Lung (tissue), 12 donors: ENCODE measurements around the gene ZBTB46. TPM values are rescaled to one million over a fixed set of nuclear protein-coding genes. Genes with fewer than 3 reads are reported as not detected.

ENCODE experiments used
- ATAC-seq: fragments of 200-7000 bp; cut with Tn5 transposase; one replicate; pipeline ENCODE4 v1.9.1; 2020; ENCODE audit warnings: moderate number of reproducible peaks; ENCODE audit not compliant: insufficient read depth, low FRiP score
- DNase-seq, 3 donors: peaks; one replicate each; pipeline ENCODE4 v3.0.0-alpha.2; 2013 to 2017
- H3K27ac ChIP-seq, 2 donors: one replicate each; pipeline ENCODE4 v1.5.1; 2013; ENCODE audit warnings: mild to moderate bottlenecking in 2 of 2, moderate library complexity in 2 of 2, control low read depth in 1 of 2, inconsistent platforms in 1 of 2, low read depth in 1 of 2, low read length in 1 of 2
- H3K27me3 ChIP-seq, 3 donors: one replicate each; pipeline ENCODE4 v1.5.1; 2013; ENCODE audit warnings: low read length in 2 of 3; ENCODE audit not compliant: control insufficient read depth in 3 of 3, insufficient read depth in 3 of 3
- H3K36me3 ChIP-seq, 4 donors: one replicate each; pipeline ENCODE4 v1.5.1; 2013; ENCODE audit warnings: low read length in 4 of 4, mild to moderate bottlenecking in 1 of 4, moderate library complexity in 1 of 4; ENCODE audit not compliant: control insufficient read depth in 4 of 4, insufficient read depth in 4 of 4
- H3K4me1 ChIP-seq, 5 donors: one replicate each; pipeline ENCODE4 v1.5.1; 2013; ENCODE audit warnings: low read length in 5 of 5, mild to moderate bottlenecking in 2 of 5, moderate library complexity in 1 of 5; ENCODE audit not compliant: control insufficient read depth in 5 of 5, insufficient read depth in 5 of 5
- H3K4me3 ChIP-seq: one replicate; pipeline ENCODE4 v1.5.1; 2013; ENCODE audit warnings: mild to moderate bottlenecking, control low read depth, moderate library complexity
- H3K9ac ChIP-seq, 2 donors: one replicate each; pipeline ENCODE4 v1.5.1; 2013; ENCODE audit warnings: low read length in 2 of 2, control low read depth in 1 of 2; ENCODE audit not compliant: insufficient read depth in 1 of 2
- H3K9me3 ChIP-seq, 4 donors: one replicate each; pipeline ENCODE4 v1.5.1; 2013; ENCODE audit warnings: low read length in 3 of 4, mild to moderate bottlenecking in 1 of 4, moderate library complexity in 1 of 4; ENCODE audit not compliant: control insufficient read depth in 4 of 4, insufficient read depth in 3 of 4
- WGBS, 2 donors: extraction: QIAGEN DNeasy Blood & Tissue Kit; methylation state at CpG; one replicate each; pipeline ENCODE4 v1.1.7; 2013; 5-methylcytosine and 5-hydroxymethylcytosine counted together
- polyA plus RNA-seq, 2 donors: library from polyadenylated mRNA; stranded (reverse); fragments of 200-250 nt; gene quantifications; one replicate each; pipeline ENCODE4 v1.2.1, GENCODE V29; 2013
- total RNA-seq, 2 donors: library from RNA; depleted of rRNA in 1 of 2; stranded (reverse); fragments of >200 nt in 1 of 2; gene quantifications; one replicate each; pipeline ENCODE4 v1.2.1, GENCODE V29; 2014 to 2021
- TF ChIP-seq, protein P1 (sequence below): IDR thresholded peaks from 2 replicates; pipeline ENCODE4 v1.5.1; 2012; ENCODE audit warnings: mild to moderate bottlenecking; ENCODE audit errors: control extremely low read depth, extremely low read depth
- donor health status: control.
- donor health status: control.
- donor health status: Bipolar disorder and iron deficiency.
- donor health status: healthy.
- donor health status: DM: yes; HTN: yes; CAD: no.

Gene ZBTB46
- total and polyA plus RNA-seq, 4 donors: 3.4 to 15.3 (median 7.6) TPM

DNA sequence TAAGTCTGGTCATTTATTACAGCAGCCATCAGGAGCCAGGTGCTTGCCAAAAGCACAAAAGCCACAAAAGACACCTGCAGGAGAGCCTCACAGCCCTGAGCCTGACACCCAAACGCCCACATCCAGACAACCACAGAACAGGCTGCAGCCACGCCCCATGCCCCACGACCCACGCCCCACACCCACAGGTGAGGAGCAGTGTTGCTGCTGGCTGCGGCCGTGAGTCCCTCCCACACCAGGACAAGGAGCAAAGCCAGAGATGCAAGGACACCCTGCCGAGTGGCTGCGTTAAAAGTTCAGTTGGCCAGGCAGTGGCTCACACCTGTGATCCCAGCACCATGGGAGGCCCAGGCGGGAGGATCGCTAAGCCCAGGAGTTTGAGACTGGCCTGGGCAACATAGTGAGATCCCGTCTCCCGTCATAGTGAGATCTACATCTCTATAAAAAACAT, 48.5 kb downstream of the ZBTB46 start:
- no peaks in the 10 kb centered on the region for H3K4me1 ChIP-seq
- ATAC-seq: no peak
- no peak overlapping the region for H3K9ac ChIP-seq
- TF ChIP-seq, protein P1, sequence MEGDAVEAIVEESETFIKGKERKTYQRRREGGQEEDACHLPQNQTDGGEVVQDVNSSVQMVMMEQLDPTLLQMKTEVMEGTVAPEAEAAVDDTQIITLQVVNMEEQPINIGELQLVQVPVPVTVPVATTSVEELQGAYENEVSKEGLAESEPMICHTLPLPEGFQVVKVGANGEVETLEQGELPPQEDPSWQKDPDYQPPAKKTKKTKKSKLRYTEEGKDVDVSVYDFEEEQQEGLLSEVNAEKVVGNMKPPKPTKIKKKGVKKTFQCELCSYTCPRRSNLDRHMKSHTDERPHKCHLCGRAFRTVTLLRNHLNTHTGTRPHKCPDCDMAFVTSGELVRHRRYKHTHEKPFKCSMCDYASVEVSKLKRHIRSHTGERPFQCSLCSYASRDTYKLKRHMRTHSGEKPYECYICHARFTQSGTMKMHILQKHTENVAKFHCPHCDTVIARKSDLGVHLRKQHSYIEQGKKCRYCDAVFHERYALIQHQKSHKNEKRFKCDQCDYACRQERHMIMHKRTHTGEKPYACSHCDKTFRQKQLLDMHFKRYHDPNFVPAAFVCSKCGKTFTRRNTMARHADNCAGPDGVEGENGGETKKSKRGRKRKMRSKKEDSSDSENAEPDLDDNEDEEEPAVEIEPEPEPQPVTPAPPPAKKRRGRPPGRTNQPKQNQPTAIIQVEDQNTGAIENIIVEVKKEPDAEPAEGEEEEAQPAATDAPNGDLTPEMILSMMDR: no peak
- no peak overlapping the region for H3K27ac ChIP-seq
- no peaks in the 10 kb centered on the region for H3K27me3 ChIP-seq
- no peak overlapping the region for H3K4me3 ChIP-seq
- H3K36me3 ChIP-seq: no peaks in the 10 kb centered on the region
- no peak for DNase-seq
- WGBS, 2 donors: 90 to 91% methylated on average over 12 of the region's 12 CpGs
- no peaks in the 10 kb centered on the region for H3K9me3 ChIP-seq

DNA sequence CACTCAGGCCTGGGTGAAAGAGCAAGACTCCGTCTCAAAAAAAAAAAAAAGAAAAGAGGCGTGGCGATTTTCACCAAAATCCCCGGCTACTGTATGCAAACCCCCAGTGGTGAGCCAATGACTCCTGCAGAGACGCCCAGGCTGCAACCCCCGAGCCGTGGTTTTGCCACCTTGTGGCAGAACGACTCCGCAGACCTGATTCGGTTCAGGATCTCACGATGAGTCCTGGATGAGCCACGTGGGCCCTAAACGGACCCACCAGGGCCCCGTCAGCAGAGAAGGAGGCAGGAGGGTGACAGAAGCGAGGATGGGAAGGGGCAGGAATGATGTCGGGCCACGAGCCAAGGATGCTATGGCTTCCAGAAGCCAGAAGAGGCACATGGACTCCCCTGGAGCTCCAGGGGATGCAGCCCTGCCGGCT, 49.0 kb downstream of the ZBTB46 start:
- TF ChIP-seq, protein P1: no peak
- no peak overlapping the region for H3K27ac ChIP-seq
- no peaks in the 10 kb centered on the region for H3K4me1 ChIP-seq
- H3K9ac ChIP-seq: no peak overlapping the region
- no peak for DNase-seq
- no peaks in the 10 kb centered on the region for H3K9me3 ChIP-seq
- H3K27me3 ChIP-seq: no peaks in the 10 kb centered on the region
- no peak overlapping the region for H3K4me3 ChIP-seq
- no peaks in the 10 kb centered on the region for H3K36me3 ChIP-seq
- ATAC-seq: no peak
- WGBS, 2 donors: 77% methylated on average over 17 to 18 of the region's 18 CpGs

DNA sequence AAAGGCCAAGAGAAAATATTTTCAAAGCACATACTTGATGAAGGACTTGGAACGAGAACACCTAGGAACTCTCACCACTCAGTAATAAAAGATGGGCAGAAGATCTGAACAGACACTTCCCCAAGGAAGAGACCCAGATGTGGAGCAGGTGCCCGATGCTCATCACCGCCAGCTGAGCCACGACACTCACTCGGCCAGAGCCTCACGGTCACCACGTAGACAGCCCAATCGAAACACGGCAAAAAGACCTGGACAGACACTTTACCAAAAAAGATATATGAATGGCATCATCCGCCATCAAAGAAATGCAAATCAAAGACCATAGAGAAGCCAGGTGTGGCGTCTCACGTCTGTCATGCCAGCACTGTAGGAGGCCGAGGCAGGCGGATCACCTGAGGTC, 49.9 kb downstream of the ZBTB46 start:
- peaks cover 0 to 2% (median 0%) of the 10 kb centered on the region in 4 donors for H3K9me3 ChIP-seq
- no peaks in the 10 kb centered on the region for H3K4me1 ChIP-seq
- no peaks in the 10 kb centered on the region for H3K27me3 ChIP-seq
- TF ChIP-seq, protein P1: no peak
- DNase-seq: no peak
- no peak overlapping the region for H3K9ac ChIP-seq
- no peak for ATAC-seq
- no peak overlapping the region for H3K4me3 ChIP-seq
- H3K27ac ChIP-seq: no peak overlapping the region
- WGBS, 2 donors: 93 to 95% methylated on average over 14 of the region's 14 CpGs
- H3K36me3 ChIP-seq: no peaks in the 10 kb centered on the region

DNA sequence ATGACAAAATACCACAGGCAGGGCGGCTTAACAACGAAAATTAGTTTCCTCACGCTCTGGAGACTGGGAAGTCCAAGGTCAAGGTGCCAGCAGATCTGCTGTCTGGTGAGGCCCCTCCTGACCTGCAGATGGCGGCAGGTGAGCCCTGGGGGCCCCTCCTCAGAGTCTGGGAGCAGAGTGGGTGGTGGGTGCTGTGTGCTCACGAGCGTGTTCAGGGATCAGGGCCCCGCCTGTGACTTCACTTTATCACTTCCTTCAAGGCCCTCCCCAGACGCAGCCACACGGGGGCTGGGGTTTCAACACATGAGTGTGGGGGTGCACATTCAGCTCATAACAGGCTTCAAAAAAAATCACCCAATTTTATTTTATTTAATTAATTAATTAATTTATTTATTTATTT, 52.2 kb downstream of the ZBTB46 start:
- TF ChIP-seq, protein P1: no peak
- Histone ChIP-seq H3K27me3 (no peaks in the 10 kb centered on the region), H3K36me3 (peaks cover 0 to 3% (median 0%) of the 10 kb centered on the region in 4 donors), H3K9ac (no peak overlapping the region), H3K4me3 (no peak overlapping the region), H3K9me3 (peaks cover 0 to 2% (median 0%) of the 10 kb centered on the region in 4 donors), H3K4me1 (peaks cover 0 to 14% (median 2%) of the 10 kb centered on the region in 5 donors), H3K27ac (no peak overlapping the region)
- no peak for ATAC-seq
- no peak for DNase-seq
- WGBS, 2 donors: 55 to 75% methylated on average over 9 of the region's 9 CpGs
